Activated T-helper 17 cell treated with anti-CD3 and anti-CD28 coated beads, Interleukin-2, amount 50 U/mL, for 72 hours (primary cell): ENCODE data around the gene RNF180. TPM values are rescaled to one million over a fixed set of nuclear protein-coding genes. Genes with fewer than 3 reads are reported as not detected.

ENCODE experiments used
- total RNA-seq, 2 donors: library from RNA; stranded (reverse); gene quantifications; one replicate each; pipeline ENCODE4 v1.2.3, GENCODE V29; 2022

Gene RNF180
- total RNA-seq, 2 donors from 2014 or later, result not detected

Other genes with a start within 250 kb of the RNF180 start
- not detected for gene HTR1A, start 203.4 kb upstream of the RNF180 start, total RNA-seq